ENCODE measurements around the gene PRXL2A. TPM values are rescaled to one million over a fixed set of nuclear protein-coding genes. Genes with fewer than 3 reads are reported as not detected.

PRXL2A gene
- polyA plus RNA-seq, 1 of the 3 experiments (the other 2 are of a cell fraction), result 15.6 TPM

- Histone ChIP-seq H3K9ac (peak overlapping the region; percentile 98), H2AFZ (ENCODE audit: low read depth) (no peak overlapping the region), H3F3A (replicated peaks; ENCODE audit: insufficient read depth) (peaks cover 9% of the 10 kb centered on the region), H3K79me2 (ENCODE audit: insufficient read depth) (peaks cover 55% of the 10 kb centered on the region), H4K20me1 (ENCODE audit: insufficient read depth) (peaks cover 47% of the 10 kb centered on the region), H3K9me3 (no peaks in the 10 kb centered on the region), H3K27me3 (ENCODE audit: insufficient read depth) (no peaks in the 10 kb centered on the region), H3K4me1 (ENCODE audit: control insufficient read depth in 1 of 2, insufficient read depth in 2 of 2, low read depth in 1 of 2, low read length in 1 of 2) (peaks cover 38 to 46% of the 10 kb centered on the region in 2 experiments), H3K27ac (ENCODE audit: low read depth in 2 of 2, low read length in 1 of 2) (peak overlapping the region; percentile 82 to 83), H3K9me2 (no peaks in the 10 kb centered on the region), H3K4me3 (ENCODE audit: low read depth in 2 of 2, low read length in 1 of 2) (peak overlapping the region; percentile 82 to 99), H3K36me3 (replicated peaks in 1 of 2; ENCODE audit: control insufficient read depth in 1 of 2, insufficient read depth in 2 of 2, low read length in 1 of 2) (no peaks in the 10 kb centered on the region), H3K4me2 (peak overlapping the region; percentile 98)
- TF ChIP-seq, protein P1, sequence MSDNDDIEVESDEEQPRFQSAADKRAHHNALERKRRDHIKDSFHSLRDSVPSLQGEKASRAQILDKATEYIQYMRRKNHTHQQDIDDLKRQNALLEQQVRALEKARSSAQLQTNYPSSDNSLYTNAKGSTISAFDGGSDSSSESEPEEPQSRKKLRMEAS (IDR thresholded peaks at IDR 0.05; ENCODE audit: low read depth), result 0 out of 2 replicates have a peak, but pooled peaks have one; percentile 23
- no peak for TF ChIP-seq RCOR1 (IDR thresholded peaks at IDR 0.05; ENCODE audit: low read length)
- DNase-seq, result peak; percentile 79
- ChIA-PET POLR2A (no interaction called here), CTCF (interaction anchor here (4.0 to 35.3 kb wide), 2 partner anchors 10 to 51 kb away, joined by 20 to 602 read pairs; no protein-coding TSS in a partner anchor)
- WGBS (ENCODE audit: low lambda C conversion rate), result 0% methylated on average over 22 of the region's 81 CpGs
Observed at GRCh38 chr10:80454513-80455460, 46.4 kb downstream of the PRXL2A start.

GRCh38 chr10:80455461-80456349 lies 47.4 kb downstream of the PRXL2A start:
- Histone ChIP-seq H3F3A (replicated peaks; ENCODE audit: insufficient read depth) (peaks cover 9% of the 10 kb centered on the region), H3K36me3 (replicated peaks in 1 of 2; ENCODE audit: control insufficient read depth in 1 of 2, insufficient read depth in 2 of 2, low read length in 1 of 2) (no peaks in the 10 kb centered on the region), H3K9ac (peak overlapping the region; percentile 98), H3K4me2 (peak overlapping the region; percentile 98), H3K27me3 (ENCODE audit: insufficient read depth) (no peaks in the 10 kb centered on the region), H3K4me1 (ENCODE audit: control insufficient read depth in 1 of 2, insufficient read depth in 2 of 2, low read depth in 1 of 2, low read length in 1 of 2) (peaks cover 45 to 53% of the 10 kb centered on the region in 2 experiments), H4K20me1 (ENCODE audit: insufficient read depth) (peaks cover 56% of the 10 kb centered on the region), H3K79me2 (ENCODE audit: insufficient read depth) (peaks cover 64% of the 10 kb centered on the region), H3K4me3 (ENCODE audit: low read depth in 2 of 2, low read length in 1 of 2) (peak overlapping the region; percentile 82 to 99), H3K27ac (ENCODE audit: low read depth in 2 of 2, low read length in 1 of 2) (no peak overlapping the region; a peak in 1 of 4 replicates), H3K9me2 (no peaks in the 10 kb centered on the region), H2AFZ (ENCODE audit: low read depth) (no peak overlapping the region), H3K9me3 (no peaks in the 10 kb centered on the region)
- DNase-seq, result no peak
- ChIA-PET POLR2A (no interaction called here), CTCF (interaction anchor here (1.6 to 35.3 kb wide), 4 partner anchors 11 to 50 kb away, joined by 3 to 602 read pairs (median 18); no protein-coding TSS in a partner anchor)
- 63% methylated on average over 10 of the region's 13 CpGs for WGBS (ENCODE audit: low lambda C conversion rate)
- TF ChIP-seq RFX5 (IDR thresholded peaks at IDR 0.05; ENCODE audit: low read length) (no peak), EZH2phosphoT487 (IDR thresholded peaks at IDR 0.05; ENCODE audit: borderline replicate concordance, low read depth) (no peak), FOSL2 (IDR thresholded peaks at IDR 0.05; ENCODE audit: borderline replicate concordance, low read depth) (no peak), POLR2AphosphoS5 (IDR thresholded peaks at IDR 0.05; ENCODE audit: low read depth, low read length) (no peak), GABPA (IDR thresholded peaks at IDR 0.05; ENCODE audit: low read depth) (no peak), RAD21 (IDR thresholded peaks at IDR 0.05; ENCODE audit: low read length) (no peak), MEF2A (IDR thresholded peaks at IDR 0.05; ENCODE audit: borderline replicate concordance, low read depth) (no peak), TCF12 (IDR thresholded peaks at IDR 0.05) (no peak), CTCF (IDR thresholded peaks at IDR 0.05) (no peak), FOXM1 (IDR thresholded peaks at IDR 0.05; ENCODE audit: low read depth) (no peak), ZBTB33 (IDR thresholded peaks at IDR 0.05; ENCODE audit: borderline replicate concordance, low read depth) (no peak), FOXJ3 (CRISPR knock-in tag; IDR thresholded peaks at IDR 0.05) (no peak), RXRA (IDR thresholded peaks at IDR 0.05; ENCODE audit: borderline replicate concordance, low read depth) (no peak), USF2 (IDR thresholded peaks at IDR 0.05; ENCODE audit: borderline replicate concordance, low read depth, low read length) (no peak)
- TF ChIP-seq, protein P1 (IDR thresholded peaks at IDR 0.05; ENCODE audit: low read depth), result no peak
- TF ChIP-seq, protein P2, sequence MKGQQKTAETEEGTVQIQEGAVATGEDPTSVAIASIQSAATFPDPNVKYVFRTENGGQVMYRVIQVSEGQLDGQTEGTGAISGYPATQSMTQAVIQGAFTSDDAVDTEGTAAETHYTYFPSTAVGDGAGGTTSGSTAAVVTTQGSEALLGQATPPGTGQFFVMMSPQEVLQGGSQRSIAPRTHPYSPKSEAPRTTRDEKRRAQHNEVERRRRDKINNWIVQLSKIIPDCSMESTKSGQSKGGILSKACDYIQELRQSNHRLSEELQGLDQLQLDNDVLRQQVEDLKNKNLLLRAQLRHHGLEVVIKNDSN (IDR thresholded peaks at IDR 0.05; ENCODE audit: borderline replicate concordance, low read depth), result no peak

All from SK-N-SH (cell line).